A549 (cell line): ENCODE data around the gene WWC1. TPM values are rescaled to one million over a fixed set of nuclear protein-coding genes. Genes with fewer than 3 reads are reported as not detected.

Experiments
- ATAC-seq, 2 experiments: fragments of 200-7000 bp in 1 of 2; fragments of >200 bp in 1 of 2; cut with Nextera tagmentation in 1 of 2; cut with Tn5 transposase in 1 of 2; 3 replicates each; pipeline versions ENCODE4 v1.8.0 to v1.9.1; 2018 to 2020; ENCODE audit warnings: mild to moderate bottlenecking in 1 of 2, moderate library complexity in 1 of 2
- CTCF ChIA-PET: fragments of 300-600 bp; sonication (Branson Sonifier 250); formaldehyde crosslinking; extraction: SDS; loops from one replicate; lab custom pipeline; 2021; ENCODE audit warnings: antibody characterized with exemption, inconsistent platforms; lab: Yijun Ruan, JAX
- POLR2A ChIA-PET: fragments of 350-600 bp; formaldehyde crosslinking; extraction: SDS; loops from one replicate; lab custom pipeline; 2021; ENCODE audit warnings: antibody characterized with exemption, inconsistent platforms; lab: Yijun Ruan, JAX
- DNase-seq, 2 experiments: peaks; one replicate each; pipeline versions ENCODE4 v3.0.0 to v3.0.0-alpha.2; 2011 to 2016; ENCODE audit warnings: low read depth in 1 of 2, low spot score in 1 of 2
- FAIRE-seq: peaks from 2 replicates; lab custom pipeline; 2011; peaks lifted over from hg19 to GRCh38; lab: Jason Lieb, UNC
- H3K27ac ChIP-seq, 2 experiments: fragments of >200 bp; sonication (Bioruptor Twin); formaldehyde crosslinking; 3 replicates each; pipeline ENCODE4 v1.5.1; 2016 to 2017
- H3K4me1 ChIP-seq: fragments of >200 bp; sonication (Bioruptor Twin); formaldehyde crosslinking; 3 replicates; pipeline ENCODE4 v1.6.1; 2016
- H3K4me2 ChIP-seq: fragments of >200 bp; sonication (Bioruptor Twin); formaldehyde crosslinking; 3 replicates; pipeline ENCODE4 v1.6.1; 2016
- H3K4me3 ChIP-seq: fragments of >200 bp; sonication (Bioruptor Twin); formaldehyde crosslinking; 3 replicates; pipeline ENCODE4 v1.5.1; 2016
- H3K9me3 ChIP-seq: fragments of >200 bp; sonication (Bioruptor Twin); formaldehyde crosslinking; 3 replicates; pipeline ENCODE4 v1.6.1; 2016
- BCL3 ChIP-seq: fragments of >200 bp; sonication (Bioruptor Twin); formaldehyde crosslinking; IDR thresholded peaks from 3 replicates; pipeline ENCODE4 v1.6.1; 2016
- BHLHE40 ChIP-seq: IDR thresholded peaks from 2 replicates; pipeline ENCODE4 v1.6.1; 2012; ENCODE audit warnings: low read depth, low read length, inconsistent platforms
- CBX2 ChIP-seq: fragments of 200-600 bp; sonication (generic); IDR thresholded peaks from 2 replicates; pipeline ENCODE4 v1.6.1; 2016; ENCODE audit warnings: low read depth, mild to moderate bottlenecking, borderline replicate concordance
- CHD2 ChIP-seq: fragments of 150-350 bp; IDR thresholded peaks from 2 replicates; pipeline ENCODE4 v1.6.1; 2014; ENCODE audit warnings: low read length; ENCODE audit not compliant: partially characterized antibody
- CHD4 ChIP-seq: fragments of 200-600 bp; sonication (generic); IDR thresholded peaks from 2 replicates; pipeline ENCODE4 v1.6.1; 2016; ENCODE audit warnings: antibody characterized with exemption, mild to moderate bottlenecking, borderline replicate concordance
- CTCF ChIP-seq: fragments of >200 bp; sonication (Bioruptor Twin); formaldehyde crosslinking; IDR thresholded peaks from 3 replicates; pipeline ENCODE4 v1.5.1; 2016
- EHF ChIP-seq: fragments of 250-450 bp; sonication (Bioruptor Pico); IDR thresholded peaks from 2 replicates; pipeline ENCODE4 v1.5.0; 2020; ENCODE audit warnings: mild to moderate bottlenecking
- EHMT2 ChIP-seq: fragments of 200-600 bp; sonication (generic); IDR thresholded peaks from 2 replicates; pipeline ENCODE4 v1.6.1; 2016; ENCODE audit warnings: antibody characterized with exemption, low read depth, mild to moderate bottlenecking, moderate library complexity
- ELK1 ChIP-seq: fragments of 150-350 bp; IDR thresholded peaks from 2 replicates; pipeline ENCODE4 v1.6.1; 2014; ENCODE audit warnings: low read depth, mild to moderate bottlenecking, low read length
- FOSB ChIP-seq: fragments of 250-450 bp; sonication (Bioruptor Pico); IDR thresholded peaks from 2 replicates; pipeline ENCODE4 v1.5.0; 2020; ENCODE audit warnings: mild to moderate bottlenecking, moderate library complexity
- GATA3 ChIP-seq: IDR thresholded peaks from 2 replicates; pipeline ENCODE4 v1.6.1; 2012; ENCODE audit warnings: borderline replicate concordance
- HDAC2 ChIP-seq: fragments of 200-600 bp; sonication (generic); IDR thresholded peaks from 2 replicates; pipeline ENCODE4 v1.6.1; 2016
- HES2 ChIP-seq: fragments of >200 bp; sonication (Bioruptor Twin); formaldehyde crosslinking; IDR thresholded peaks from 2 replicates; pipeline ENCODE4 v1.6.1; 2016
- HMGXB4 ChIP-seq: fragments of 250-450 bp; sonication (Bioruptor Pico); IDR thresholded peaks from 2 replicates; pipeline ENCODE4 v1.5.0; 2021; ENCODE audit warnings: mild to moderate bottlenecking, moderate library complexity, borderline replicate concordance
- HOXA7 ChIP-seq: fragments of 250-450 bp; sonication (Bioruptor Pico); IDR thresholded peaks from 2 replicates; pipeline ENCODE4 v1.5.0; 2020; ENCODE audit warnings: mild to moderate bottlenecking, moderate library complexity
- JUNB ChIP-seq: fragments of >200 bp; sonication (Bioruptor Twin); formaldehyde crosslinking; IDR thresholded peaks from 2 replicates; pipeline ENCODE4 v1.6.1; 2016
- KDM5A ChIP-seq: fragments of 200-600 bp; sonication (generic); IDR thresholded peaks from 2 replicates; pipeline ENCODE4 v1.6.1; 2016; ENCODE audit warnings: antibody characterized with exemption, mild to moderate bottlenecking
- MYC ChIP-seq: IDR thresholded peaks from 2 replicates; pipeline ENCODE4 v1.6.1; 2012; ENCODE audit warnings: mild to moderate bottlenecking, inconsistent platforms, low read length, improper control_type of control experiment, borderline replicate concordance
- NFE2L2 ChIP-seq: fragments of 150-350 bp; conservative IDR thresholded peaks from 2 replicates; pipeline ENCODE4 v1.6.1; 2014; ENCODE audit warnings: low read length
- POLR2A ChIP-seq: IDR thresholded peaks from 2 replicates; pipeline ENCODE4 v1.6.1; 2012; ENCODE audit warnings: mild to moderate bottlenecking, low read length
- POLR2AphosphoS2 ChIP-seq: conservative IDR thresholded peaks from 2 replicates; pipeline ENCODE4 v1.6.1; 2012; ENCODE audit warnings: low read length, improper control_type of control experiment, inconsistent platforms
- RARB ChIP-seq: fragments of 250-450 bp; sonication (Bioruptor Pico); IDR thresholded peaks from 2 replicates; pipeline ENCODE4 v1.8.0; 2021; ENCODE audit warnings: mild to moderate bottlenecking, moderate library complexity
- RCOR1 ChIP-seq: fragments of 150-350 bp; IDR thresholded peaks from 2 replicates; pipeline ENCODE4 v1.6.1; 2014; ENCODE audit warnings: antibody characterized with exemption, low read length, low read depth
- SMC3 ChIP-seq: fragments of >200 bp; sonication (Bioruptor Twin); formaldehyde crosslinking; IDR thresholded peaks from 3 replicates; pipeline ENCODE4 v1.6.1; 2018; ENCODE audit warnings: inconsistent platforms
- TP53 ChIP-seq: fragments of 250-450 bp; sonication (Bioruptor Pico); IDR thresholded peaks from 2 replicates; pipeline ENCODE4 v1.5.0; 2021; ENCODE audit warnings: mild to moderate bottlenecking, moderate library complexity
- ZC3H11A ChIP-seq: fragments of 450-650 bp; IDR thresholded peaks from 2 replicates; pipeline ENCODE4 v1.6.1; 2014; ENCODE audit warnings: antibody characterized with exemption, mild to moderate bottlenecking
- ZFP36 ChIP-seq: fragments of 450-650 bp; IDR thresholded peaks from 2 replicates; pipeline ENCODE4 v1.6.1; 2014; ENCODE audit warnings: borderline replicate concordance; ENCODE audit not compliant: partially characterized antibody
- ZSCAN20 ChIP-seq: fragments of 250-450 bp; sonication (Bioruptor Pico); IDR thresholded peaks from 2 replicates; pipeline ENCODE4 v1.8.0; 2022; ENCODE audit warnings: mild to moderate bottlenecking, moderate library complexity
- WGBS: methylation state at CpG from one replicate; pipeline ENCODE4 v1.1.6; 2017; ENCODE audit errors: missing lambda C conversion rate; 5-methylcytosine and 5-hydroxymethylcytosine counted together
- polyA plus RNA-seq, 4 experiments: library from polyadenylated mRNA; depleted of rRNA in 3 of 4; stranded (reverse); fragments of >200 nt; fragmentation: RNase III in 1 of 4; extraction: RNeasy Plus Mini Kit Qiagen cat#74134 plus additional on column Dnase treatment in 1 of 4; gene quantifications; 2 replicates in 3 of 4; 3 replicates in 1 of 4; pipeline ENCODE4 v1.2.3, GENCODE V29; 2011 to 2017

The WWC1 gene
- polyA plus RNA-seq, 2 of the 4 experiments (the other 2 are of a cell fraction) = 88.5 to 98.1 TPM

GRCh38 chr5:168460606-168461005 lies 169.2 kb downstream of the WWC1 start:
- H3K4me1 ChIP-seq = no peaks in the 10 kb centered on the region
- ChIA-PET CTCF (interaction anchor here (1.3 to 1.8 kb wide), 2 partner anchors 19 to 192 kb away, joined by 3 to 5 read pairs; no protein-coding TSS in a partner anchor), POLR2A (no interaction called here)
- ATAC-seq = no peak
- no peak overlapping the region for H3K4me3 ChIP-seq
- H3K4me2 ChIP-seq = no peak overlapping the region
- 94% methylated on average over 9 of the region's 9 CpGs for WGBS
- TF ChIP-seq CHD4 (no peak), GATA3 (no peak), ZC3H11A (no peak), ZSCAN20 (CRISPR knock-in tag) (no peak), CHD2 (no peak), NFE2L2 (no peak), ELK1 (no peak), KDM5A (no peak), BHLHE40 (no peak), EHF (CRISPR knock-in tag) (no peak), JUNB (no peak), HMGXB4 (no peak), CBX2 (no peak), TP53 (CRISPR knock-in tag) (no peak), EHMT2 (no peak), MYC (no peak), HOXA7 (CRISPR knock-in tag) (no peak)
- no peak for FAIRE-seq
- no peak overlapping the region for H3K27ac ChIP-seq
- DNase-seq = no peak
- H3K9me3 ChIP-seq = peaks cover 11% of the 10 kb centered on the region; the same call in 2 of the 3 replicates

GRCh38 chr5:168463081-168463480 lies 171.6 kb downstream of the WWC1 start:
- ChIA-PET POLR2A (no interaction called here), CTCF (interaction anchor here (0.6 kb wide), 1 partner anchor 1712 kb away, joined by 3 read pairs; no protein-coding TSS in a partner anchor)
- Histone ChIP-seq H3K4me2 (no peak overlapping the region), H3K9me3 (no peaks in the 10 kb centered on the region), H3K4me3 (no peak overlapping the region)
- DNase-seq = no peak
- no peak for ATAC-seq
- 97% methylated on average over 2 of the region's 2 CpGs for WGBS
- TF ChIP-seq BCL3 (no peak), CTCF (no peak), CBX2 (no peak), RARB (CRISPR knock-in tag) (no peak), FOSB (CRISPR knock-in tag) (no peak), HDAC2 (no peak), POLR2AphosphoS2 (no peak), RCOR1 (no peak), GATA3 (no peak), EHMT2 (no peak), HOXA7 (CRISPR knock-in tag) (no peak), POLR2A (no peak), HES2 (no peak), ZFP36 (no peak), SMC3 (no peak)
- TF ChIP-seq, all 56 proteins: peak for 0
- no peak overlapping the region for H3K27ac ChIP-seq
- H3K4me1 ChIP-seq = no peaks in the 10 kb centered on the region
- FAIRE-seq = no peak
